ENCODE data around the gene LHX1.

Gene LHX1

GRCh38 chr17:36948717-36949460 lies 11.6 kb downstream of the LHX1 start, which contains the start of gene AATF:
AATF (plus strand) TSS chr17:36948954; CDS start chr17:36949126, 172 bp downstream.
- no peak for FAIRE-seq
- peak; percentile 98 for DNase-seq (ENCODE audit: extremely low spot score, insufficient read length, low read depth)

- no peak for FAIRE-seq
- DNase-seq (ENCODE audit: extremely low spot score, insufficient read length, low read depth), result no peak
Observed at GRCh38 chr17:36949461-36949927, 12.2 kb downstream of the LHX1 start.

DNA sequence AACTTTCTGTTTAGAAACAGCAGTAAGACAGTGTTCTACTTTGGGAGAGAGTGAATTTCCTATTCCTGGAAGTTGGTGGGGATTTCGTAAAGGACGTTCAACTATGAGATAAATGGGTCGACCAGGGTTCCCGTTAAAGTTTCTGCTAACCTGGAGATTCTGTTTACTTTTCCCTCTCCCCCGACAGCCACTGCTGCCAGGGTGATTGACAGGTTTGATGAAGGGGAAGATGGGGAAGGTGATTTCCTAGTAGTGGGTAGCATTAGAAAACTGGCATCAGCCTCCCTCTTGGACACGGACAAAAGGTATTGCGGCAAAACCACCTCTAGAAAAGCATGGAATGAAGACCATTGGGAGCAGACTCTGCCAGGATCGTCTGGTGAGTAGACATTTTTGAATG lies 12.8 kb downstream of the LHX1 start:
- no peak for FAIRE-seq
- DNase-seq (ENCODE audit: extremely low spot score, insufficient read length, low read depth), result no peak

DNA sequence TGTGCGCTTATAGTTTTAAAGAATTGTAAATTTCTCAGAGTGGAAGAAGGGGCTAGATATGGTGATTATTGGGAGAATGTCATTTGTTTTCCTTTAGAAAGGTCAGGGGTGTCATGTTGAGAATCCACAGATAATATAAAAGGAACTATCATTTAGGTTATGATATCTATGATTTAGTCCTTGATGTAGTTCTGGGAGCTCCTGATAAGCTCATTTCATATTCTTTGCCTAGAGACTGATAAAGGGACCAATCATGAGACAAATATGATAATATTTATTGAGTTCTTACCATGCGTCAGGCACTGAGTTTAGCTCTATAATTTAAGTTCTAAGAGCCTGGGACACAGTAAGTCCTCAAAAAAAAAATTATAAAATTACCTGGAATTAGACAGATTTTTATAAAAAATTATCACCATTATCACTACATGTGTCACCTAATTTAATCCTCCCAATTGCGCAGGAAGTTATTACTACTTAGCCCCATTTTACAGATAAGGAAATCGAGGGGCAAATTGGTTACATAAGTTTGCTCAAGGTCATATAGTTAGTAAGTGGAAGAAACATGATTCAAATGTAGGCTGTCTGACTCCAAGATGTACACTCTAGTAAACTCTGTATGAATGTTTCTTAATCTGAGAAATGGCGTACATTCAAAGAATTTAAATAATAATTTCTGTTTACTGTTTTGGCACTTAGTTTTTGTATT lies 14.0 kb downstream of the LHX1 start:
- no peak for DNase-seq (ENCODE audit: extremely low spot score, insufficient read length, low read depth)
- no peak for FAIRE-seq

DNA sequence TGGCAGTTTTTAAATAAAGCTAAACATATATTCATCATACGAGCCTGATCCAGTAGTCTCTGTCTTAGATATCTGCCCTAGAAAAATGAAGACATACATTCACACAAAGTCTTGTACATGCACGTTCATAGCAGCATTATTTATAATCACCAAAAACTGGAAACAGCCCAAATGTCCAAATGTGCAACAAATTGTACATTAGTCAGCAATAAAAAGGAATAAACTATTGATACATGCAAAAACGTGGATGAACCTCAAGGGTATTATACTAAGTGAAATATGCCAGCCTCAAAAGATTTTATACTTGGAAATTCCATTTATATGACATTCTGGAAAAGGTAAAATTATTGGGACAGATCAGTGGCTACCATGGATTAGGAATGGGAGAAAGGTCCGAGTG lies 34.2 kb downstream of the LHX1 start:
- FAIRE-seq, result no peak
- DNase-seq (ENCODE audit: extremely low spot score, insufficient read length, low read depth), result no peak

DNA sequence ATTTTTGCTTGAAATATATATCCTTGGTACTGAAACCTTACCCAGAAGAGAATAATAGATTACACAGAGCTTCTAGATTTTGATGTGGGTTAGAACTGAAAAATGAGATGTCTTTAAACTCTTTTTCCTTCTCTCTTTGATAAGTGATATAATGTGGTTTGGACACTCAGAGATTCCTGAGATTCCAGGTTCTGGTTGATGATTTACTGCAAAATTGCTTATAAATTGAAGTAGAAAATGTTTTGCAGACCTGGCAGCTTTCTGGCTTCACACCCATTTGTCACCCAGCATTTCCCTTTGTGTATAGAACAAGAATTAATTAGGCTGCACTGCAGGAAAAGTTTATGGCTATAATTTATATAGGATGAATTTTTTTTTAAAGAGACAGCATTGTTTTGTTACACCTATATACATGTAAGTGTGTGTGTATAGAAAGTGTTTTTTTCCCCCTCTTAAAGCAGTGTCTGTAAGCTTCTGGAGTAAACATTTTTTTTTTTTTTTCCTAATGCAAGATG lies 35.0 kb downstream of the LHX1 start:
- FAIRE-seq (no peak), DNase-seq (ENCODE audit: extremely low spot score, insufficient read length, low read depth) (no peak)

DNA sequence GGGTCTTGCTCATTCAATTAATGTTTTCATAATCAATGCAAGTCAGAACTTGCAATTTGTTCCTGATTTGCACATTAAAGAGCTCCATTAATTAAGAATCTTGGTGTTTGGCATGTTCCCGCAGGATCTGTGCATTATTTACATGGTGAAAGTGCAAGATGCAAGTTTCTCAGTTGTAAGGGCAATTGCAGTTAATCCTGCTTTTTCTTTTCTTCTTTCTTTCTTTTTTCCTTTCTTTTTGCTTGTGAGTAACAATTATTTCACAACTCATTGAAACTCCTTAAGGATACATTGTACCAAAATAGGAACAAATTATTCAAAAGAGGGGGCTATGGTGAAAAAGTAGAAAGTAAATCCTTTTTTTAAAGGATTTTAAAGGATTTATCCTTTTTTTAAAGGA lies 35.6 kb downstream of the LHX1 start:
- DNase-seq (ENCODE audit: extremely low spot score, insufficient read length, low read depth) (no peak), FAIRE-seq (no peak)

DNA sequence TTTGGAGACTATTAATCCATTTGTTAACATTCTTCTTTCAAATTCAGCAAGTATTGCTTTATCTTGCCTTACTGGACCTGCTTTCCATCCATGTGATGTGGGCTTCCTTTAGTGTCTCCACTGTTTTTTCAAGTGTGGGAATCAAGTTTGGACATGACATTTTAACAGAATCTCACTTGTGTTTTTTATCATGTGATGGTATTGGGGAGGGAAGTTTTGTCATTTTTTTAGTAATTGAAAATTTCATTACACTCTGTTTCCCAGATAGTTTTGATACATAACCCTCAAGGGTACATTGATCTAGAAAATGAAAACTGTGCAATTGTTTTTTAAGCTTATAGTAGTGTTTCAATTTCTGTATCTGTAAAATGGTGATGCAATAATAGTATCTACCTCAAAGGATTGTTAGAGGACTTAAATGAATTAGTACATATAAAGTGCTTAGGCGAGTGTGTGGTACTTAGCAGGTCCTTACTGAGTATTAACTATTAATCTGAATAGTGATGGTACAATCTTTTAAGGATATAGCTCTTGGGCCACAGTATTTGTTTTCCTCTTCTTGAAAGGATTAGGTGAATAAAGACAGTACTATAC lies 38.7 kb downstream of the LHX1 start:
- FAIRE-seq, result no peak

GRCh38 chr17:36977066-36977465 lies 39.8 kb downstream of the LHX1 start:
- no peak for FAIRE-seq

More for the DNA sequence above, 38.7 kb downstream of the LHX1 start:
- no peak for DNase-seq (ENCODE audit: extremely low spot score, insufficient read length, low read depth)

GRCh38 chr17:36977568-36977967 lies 40.3 kb downstream of the LHX1 start:
- FAIRE-seq, result no peak
- DNase-seq (ENCODE audit: extremely low spot score, insufficient read length, low read depth), result no peak

More at GRCh38 chr17:36977066-36977465, 39.8 kb downstream of the LHX1 start:
- no peak for DNase-seq (ENCODE audit: extremely low spot score, insufficient read length, low read depth)

GRCh38 chr17:36978810-36979564 lies 41.7 kb downstream of the LHX1 start:
- FAIRE-seq (no peak), DNase-seq (ENCODE audit: extremely low spot score, insufficient read length, low read depth) (no peak)

DNA sequence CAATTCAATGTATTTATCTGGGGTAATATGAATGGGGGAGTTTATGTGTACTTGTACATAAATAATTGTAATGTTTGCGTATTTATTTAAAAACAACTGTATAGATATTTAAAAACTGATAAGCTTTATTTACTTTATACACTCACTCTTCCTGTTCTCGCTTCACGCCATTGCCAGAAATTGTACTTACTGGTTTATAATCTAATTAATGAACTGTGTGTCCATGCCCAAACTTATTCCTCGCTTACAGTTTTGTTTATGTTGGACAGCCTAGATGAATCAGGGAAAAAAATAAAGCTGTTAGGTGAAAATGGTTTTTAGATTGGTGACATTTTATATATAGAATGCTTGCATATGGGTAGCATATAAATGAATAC lies 42.3 kb downstream of the LHX1 start:
- no peak for DNase-seq (ENCODE audit: extremely low spot score, insufficient read length, low read depth)
- FAIRE-seq, result no peak

- DNase-seq (ENCODE audit: extremely low spot score, insufficient read length, low read depth) (no peak), FAIRE-seq (no peak)
Observed at GRCh38 chr17:36980280-36980761, 43.0 kb downstream of the LHX1 start.

- DNase-seq (ENCODE audit: extremely low spot score, insufficient read length, low read depth), result no peak
- FAIRE-seq, result no peak
Observed at GRCh38 chr17:36983618-36984017, 46.3 kb downstream of the LHX1 start.

- FAIRE-seq (no peak), DNase-seq (ENCODE audit: extremely low spot score, insufficient read length, low read depth) (no peak)
Observed at GRCh38 chr17:36989173-36989572, 51.9 kb downstream of the LHX1 start.

- FAIRE-seq (no peak), DNase-seq (ENCODE audit: extremely low spot score, insufficient read length, low read depth) (no peak)
Observed at GRCh38 chr17:36992701-36993100, 55.4 kb downstream of the LHX1 start.

DNA sequence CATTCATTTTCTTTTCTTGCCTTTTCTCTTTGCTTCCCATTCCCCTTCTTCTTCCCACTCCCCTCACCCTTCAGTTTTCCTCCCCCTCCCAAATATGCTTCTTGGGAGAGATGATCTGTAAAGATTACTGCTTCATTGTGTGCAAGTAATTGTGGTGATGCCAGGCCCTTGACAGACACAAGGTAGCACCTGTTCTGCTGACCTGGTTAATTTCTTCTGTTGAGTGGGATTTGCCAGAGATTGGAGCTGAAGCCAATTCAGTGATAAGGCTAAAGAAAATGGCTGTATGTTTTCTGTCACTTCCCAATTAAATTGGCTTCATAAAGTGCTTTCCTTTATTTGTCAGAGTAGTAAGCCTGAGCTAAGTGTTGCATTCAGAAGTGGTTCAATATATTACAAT lies 56.0 kb downstream of the LHX1 start:
- FAIRE-seq (no peak), DNase-seq (ENCODE audit: extremely low spot score, insufficient read length, low read depth) (no peak)
